HG03432 (cell line): ENCODE results near the gene FAM120B.

ENCODE experiments used
- ATAC-seq: cut with Tn5 transposase; IDR thresholded peaks from one replicate; pipeline ENCODE4 v1.9.1; 2021; ENCODE audit warnings: mild to moderate bottlenecking, moderate library complexity; ENCODE audit not compliant: unreplicated experiment

Gene FAM120B

GRCh38 chr6:170284866-170285469 is 21.6 kb upstream of the FAM120B start:
- no peak for ATAC-seq

GRCh38 chr6:170285482-170285881 is 21.1 kb upstream of the FAM120B start:
- no peak for ATAC-seq

- no peak for ATAC-seq
These were observed 20.2 kb upstream of the FAM120B start for GRCh38 chr6:170286246-170286933.

GRCh38 chr6:170286934-170287265 is 19.7 kb upstream of the FAM120B start:
- ATAC-seq: no peak

GRCh38 chr6:170287371-170287876 is 19.1 kb upstream of the FAM120B start:
- ATAC-seq: no peak

GRCh38 chr6:170288091-170288631 is 18.4 kb upstream of the FAM120B start:
- no peak for ATAC-seq

- ATAC-seq: no peak
These were observed 17.7 kb upstream of the FAM120B start for GRCh38 chr6:170288852-170289179.

- no peak for ATAC-seq
These were observed 17.2 kb upstream of the FAM120B start for GRCh38 chr6:170289180-170289931.

GRCh38 chr6:170289951-170290295 is 16.6 kb upstream of the FAM120B start:
- ATAC-seq: peak; percentile 4

GRCh38 chr6:170290296-170291128 is 16.0 kb upstream of the FAM120B start, which contains the start of gene DLL1:
Gene DLL1 (minus strand): TSS chr6:170291078. CDS start chr6:170290139, 939 bp downstream.
- peak; percentile 34 for ATAC-seq

GRCh38 chr6:170291271-170292110 is 15.1 kb upstream of the FAM120B start:
- ATAC-seq: peak; percentile 23

- ATAC-seq: no peak
These were observed 14.5 kb upstream of the FAM120B start for GRCh38 chr6:170292111-170292406.

GRCh38 chr6:170292407-170293158 is 14.0 kb upstream of the FAM120B start:
- no peak for ATAC-seq

- no peak for ATAC-seq
These were observed 13.0 kb upstream of the FAM120B start for GRCh38 chr6:170293341-170294231.

GRCh38 chr6:170294298-170294730 is 12.2 kb upstream of the FAM120B start:
- no peak for ATAC-seq

- peak; percentile 2 for ATAC-seq
These were observed 11.6 kb upstream of the FAM120B start for GRCh38 chr6:170294813-170295509.

GRCh38 chr6:170295510-170296422 is 10.8 kb upstream of the FAM120B start:
- peak; percentile 56 for ATAC-seq
